ENCODE results near the gene CHCHD1.

DNA sequence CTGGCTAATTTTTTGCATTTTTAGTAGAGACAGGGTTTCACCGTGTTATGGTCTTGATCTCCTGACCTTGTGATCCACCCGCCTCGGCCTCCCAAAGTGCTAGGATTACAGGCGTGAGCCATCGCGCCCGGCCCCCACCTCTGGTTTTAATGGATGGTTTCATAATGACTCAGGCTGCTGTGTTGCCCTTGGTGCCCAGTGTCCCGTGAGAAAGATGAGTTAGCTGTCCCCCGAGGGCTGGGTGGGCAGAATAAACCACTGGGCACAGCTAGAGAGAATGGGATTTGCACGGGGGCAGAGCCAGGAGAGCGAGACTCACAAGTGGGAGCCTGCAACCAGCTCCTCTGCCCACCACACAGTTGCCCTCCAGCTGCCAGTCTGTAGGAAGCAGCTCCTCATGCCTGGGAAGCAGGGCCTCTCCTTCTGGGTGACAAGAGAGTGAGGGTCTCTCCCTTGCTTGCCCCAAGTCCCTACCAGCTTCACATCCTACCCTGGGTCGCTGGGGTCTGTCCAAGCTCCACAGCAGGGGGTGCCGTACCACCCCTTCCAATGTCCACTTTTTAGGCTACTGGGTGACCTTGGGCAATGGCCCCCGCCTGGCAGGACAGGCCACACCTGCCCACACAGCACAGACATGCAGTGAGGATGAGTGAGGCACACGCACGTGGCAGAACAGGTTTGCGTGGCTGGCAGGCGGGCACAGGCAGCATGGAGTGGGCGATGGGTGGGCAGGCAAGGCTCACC lies 45.7 kb downstream of the CHCHD1 start:
- TF ChIP-seq, protein P1, sequence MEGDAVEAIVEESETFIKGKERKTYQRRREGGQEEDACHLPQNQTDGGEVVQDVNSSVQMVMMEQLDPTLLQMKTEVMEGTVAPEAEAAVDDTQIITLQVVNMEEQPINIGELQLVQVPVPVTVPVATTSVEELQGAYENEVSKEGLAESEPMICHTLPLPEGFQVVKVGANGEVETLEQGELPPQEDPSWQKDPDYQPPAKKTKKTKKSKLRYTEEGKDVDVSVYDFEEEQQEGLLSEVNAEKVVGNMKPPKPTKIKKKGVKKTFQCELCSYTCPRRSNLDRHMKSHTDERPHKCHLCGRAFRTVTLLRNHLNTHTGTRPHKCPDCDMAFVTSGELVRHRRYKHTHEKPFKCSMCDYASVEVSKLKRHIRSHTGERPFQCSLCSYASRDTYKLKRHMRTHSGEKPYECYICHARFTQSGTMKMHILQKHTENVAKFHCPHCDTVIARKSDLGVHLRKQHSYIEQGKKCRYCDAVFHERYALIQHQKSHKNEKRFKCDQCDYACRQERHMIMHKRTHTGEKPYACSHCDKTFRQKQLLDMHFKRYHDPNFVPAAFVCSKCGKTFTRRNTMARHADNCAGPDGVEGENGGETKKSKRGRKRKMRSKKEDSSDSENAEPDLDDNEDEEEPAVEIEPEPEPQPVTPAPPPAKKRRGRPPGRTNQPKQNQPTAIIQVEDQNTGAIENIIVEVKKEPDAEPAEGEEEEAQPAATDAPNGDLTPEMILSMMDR (IDR thresholded peaks at IDR 0.05; ENCODE audit: insufficient read depth, low read depth, low read length), result no peak
- TF ChIP-seq EZH2 (IDR thresholded peaks at IDR 0.05; ENCODE audit: insufficient read depth, low read length), result no peak
